NAMALWA (cell line): ENCODE data around the gene NFKBIE.
A peak's percentile ranks its signal among the peaks of the same experiment; 100 is the strongest.

Source experiments
- DNase-seq: peaks from one replicate; pipeline ENCODE4 v3.0.0-alpha.2; 2015; ENCODE audit warnings: low spot score

The NFKBIE gene

DNA sequence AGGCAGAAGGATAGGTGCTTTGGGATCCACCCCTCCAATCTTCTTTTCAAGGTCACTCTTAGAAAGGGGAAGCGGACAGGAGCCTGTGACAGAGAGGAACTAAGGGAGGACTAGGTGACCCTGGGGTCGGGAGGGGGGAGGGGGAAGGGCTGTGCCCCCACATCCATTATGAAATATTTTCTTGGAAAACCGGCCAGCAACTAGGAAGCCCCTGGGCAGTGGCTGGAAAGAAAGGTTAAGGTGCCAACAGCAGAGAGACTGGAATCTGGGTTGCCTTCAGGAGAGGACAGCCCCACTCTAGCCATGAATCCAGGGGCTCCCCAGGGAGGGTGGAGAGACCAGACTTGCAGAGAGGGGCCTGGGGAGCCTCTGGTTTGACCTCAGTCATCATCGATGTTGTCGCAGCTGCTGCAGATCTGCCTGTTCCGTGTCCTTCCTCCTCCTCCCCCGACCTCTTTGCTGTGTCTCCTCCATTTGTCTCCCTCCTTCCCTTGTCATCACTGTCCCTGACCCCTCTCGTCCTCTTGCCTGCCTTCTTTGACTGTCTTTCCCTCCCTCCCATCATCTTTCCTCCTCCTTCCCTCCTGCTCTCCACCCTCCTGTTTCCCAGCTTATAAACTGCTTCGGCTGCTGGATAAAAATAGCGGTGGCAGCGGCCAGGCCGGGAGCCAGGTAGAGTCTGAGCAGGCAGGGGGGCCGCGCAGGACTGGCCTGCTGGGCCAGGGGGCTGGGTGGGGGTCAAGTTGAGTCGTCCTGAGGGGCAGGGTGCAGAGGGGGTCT, 38.8 kb downstream of the NFKBIE start:
- no peak for DNase-seq

GRCh38 chr6:44225579-44226325, 39.6 kb downstream of the NFKBIE start:
- peak; percentile 57 for DNase-seq

DNA sequence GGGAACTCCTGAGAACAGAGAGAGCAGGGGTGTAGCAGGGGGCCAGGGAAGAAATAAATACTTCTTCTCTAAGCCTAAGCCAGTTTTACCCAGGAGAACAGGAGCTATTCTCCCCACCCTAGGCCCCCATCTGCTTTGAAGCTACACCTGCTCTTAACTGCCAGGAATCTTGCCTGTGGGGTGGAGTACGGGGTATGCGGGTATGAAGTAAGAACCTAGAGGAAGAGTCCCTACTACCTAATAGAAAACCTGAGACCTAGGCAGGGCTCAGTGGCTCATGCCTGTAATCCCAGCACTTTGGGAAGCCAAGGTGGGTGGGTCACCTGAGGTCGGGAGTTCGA, 40.4 kb downstream of the NFKBIE start:
- no peak for DNase-seq

- peak; percentile 73 for DNase-seq
Observed at GRCh38 chr6:44224029-44224964, 41.1 kb downstream of the NFKBIE start.

- peak; percentile 88 for DNase-seq
Observed at GRCh38 chr6:44223319-44224028, 41.9 kb downstream of the NFKBIE start, which contains the start of gene SLC29A1. Gene SLC29A1 (plus strand): TSS chr6:44223595. CDS start chr6:44227314, 3,719 bp downstream.

- DNase-seq = no peak
Observed at GRCh38 chr6:44222486-44223318, 42.6 kb downstream of the NFKBIE start.

GRCh38 chr6:44221961-44222335, 43.4 kb downstream of the NFKBIE start:
- DNase-seq = no peak

DNA sequence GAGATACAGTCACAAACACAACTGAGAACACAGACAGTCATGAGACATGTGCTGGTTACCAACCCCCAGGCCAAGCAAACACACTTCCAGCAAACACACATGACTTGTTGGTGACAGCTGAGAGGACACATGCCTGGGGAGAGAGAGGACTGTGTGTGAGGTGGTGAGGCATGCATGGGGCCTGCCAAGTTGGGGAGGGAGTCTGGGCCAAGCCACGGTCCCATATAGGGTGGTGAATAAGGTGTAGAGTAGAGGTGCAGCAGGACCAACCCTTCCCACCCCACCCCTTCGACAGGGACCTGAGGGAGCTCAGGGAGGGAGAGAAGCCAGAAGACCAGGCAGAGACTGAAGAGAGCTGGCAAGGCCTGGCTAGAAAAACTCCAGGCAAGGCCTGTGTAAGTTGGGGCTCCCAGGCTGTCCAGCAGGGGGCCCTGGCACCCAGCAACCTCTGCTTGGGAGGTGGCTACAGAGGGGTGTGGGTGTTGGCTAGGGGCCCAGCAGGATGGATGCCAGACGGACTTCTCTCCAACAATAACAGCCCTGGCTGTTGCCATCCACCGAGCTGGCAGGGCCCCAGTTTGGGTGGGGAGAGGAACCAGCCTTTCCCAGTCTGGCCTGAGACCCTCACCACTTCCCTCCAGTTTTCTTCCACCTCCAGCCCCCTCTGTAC, 43.9 kb downstream of the NFKBIE start:
- peak; percentile 91 for DNase-seq

- DNase-seq = no peak
Observed at GRCh38 chr6:44220913-44221290, 44.4 kb downstream of the NFKBIE start.

DNA sequence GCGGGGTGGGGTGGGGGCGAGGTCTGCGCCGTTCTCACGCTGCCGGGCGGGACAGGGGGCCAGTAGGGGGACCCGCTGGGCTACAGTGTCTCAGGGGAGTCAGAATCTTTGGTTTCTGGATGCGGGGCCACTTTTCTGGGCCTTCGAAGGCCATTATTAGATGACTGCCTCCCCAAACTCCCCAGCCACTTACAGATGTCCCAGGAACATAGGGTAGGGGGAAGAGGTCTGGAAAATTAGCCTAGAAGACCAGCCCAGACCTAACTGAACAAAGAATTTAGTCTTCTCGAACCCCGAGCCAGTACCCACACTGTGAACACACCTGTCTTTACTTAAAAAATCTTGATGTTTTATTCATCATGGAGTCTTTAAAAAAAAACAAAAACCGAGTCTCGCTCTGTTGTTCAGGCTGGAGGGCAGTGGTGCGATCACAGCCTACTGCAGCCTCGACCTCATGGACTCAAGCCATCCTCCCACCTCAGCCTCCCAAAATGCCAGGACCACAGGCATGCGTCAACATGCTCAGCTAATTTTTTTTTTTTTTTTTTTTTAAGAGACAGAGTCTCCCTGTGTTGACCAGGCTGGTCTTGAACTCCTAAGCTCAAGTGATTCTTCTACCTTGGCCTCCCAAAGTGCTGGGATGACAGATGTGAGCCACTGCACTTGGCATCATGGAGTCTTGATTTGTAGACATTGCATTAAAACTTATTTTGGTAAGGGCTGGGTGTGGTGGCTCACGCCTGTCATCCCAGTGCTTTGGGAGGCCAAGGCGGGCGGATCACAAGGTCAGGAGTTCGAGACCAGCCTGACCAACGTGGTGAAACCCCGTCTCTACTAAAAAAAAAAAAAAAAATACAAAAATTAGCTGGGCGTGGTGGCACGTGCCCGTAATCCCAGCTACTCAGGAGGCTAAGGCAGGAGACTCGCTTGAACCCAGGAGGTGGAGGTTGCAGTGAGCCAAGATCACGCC, 45.3 kb downstream of the NFKBIE start:
- no peak for DNase-seq

GRCh38 chr6:44219053-44219814, 46.1 kb downstream of the NFKBIE start:
- DNase-seq = peak; percentile 89

GRCh38 chr6:44217332-44218143, 47.8 kb downstream of the NFKBIE start:
- no peak for DNase-seq

DNA sequence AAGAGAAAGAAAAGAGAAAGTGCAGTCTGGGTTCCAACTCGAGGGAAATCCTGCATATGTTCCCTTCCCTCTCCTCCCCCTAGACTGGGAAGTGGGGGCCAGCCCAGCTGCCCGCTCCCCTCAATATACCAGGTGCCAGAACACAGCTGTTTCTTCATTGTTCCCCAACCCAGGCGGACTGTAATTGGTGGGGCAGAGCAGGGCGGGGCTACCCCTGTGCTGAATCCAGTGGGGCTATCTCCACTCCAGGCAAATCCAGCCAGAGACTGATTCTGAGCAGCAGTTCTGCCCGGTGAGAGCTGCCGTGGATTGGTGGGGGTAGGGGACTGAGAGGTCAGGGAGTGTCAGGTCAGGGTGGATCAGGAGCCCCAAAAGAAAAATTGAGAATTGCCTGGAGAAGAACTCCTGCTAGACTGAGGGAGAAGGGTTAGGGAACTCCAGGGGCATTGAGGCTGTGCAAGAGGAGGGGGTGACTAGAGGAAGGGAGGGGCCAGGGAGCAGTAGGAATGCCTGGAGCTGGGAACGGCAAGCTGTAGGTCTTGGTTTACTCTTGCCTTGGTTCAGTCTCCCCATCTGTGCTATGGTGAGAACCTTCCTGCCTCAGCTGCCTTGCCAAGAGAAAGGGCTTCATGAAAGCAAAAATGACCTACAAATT, 48.5 kb downstream of the NFKBIE start, which contains the start of gene MYMX:
MYMX (plus strand) TSS at position 250 of the 655 bp plus-strand sequence. CDS start 546 bp downstream, outside the sequence.
- DNase-seq = no peak

DNA sequence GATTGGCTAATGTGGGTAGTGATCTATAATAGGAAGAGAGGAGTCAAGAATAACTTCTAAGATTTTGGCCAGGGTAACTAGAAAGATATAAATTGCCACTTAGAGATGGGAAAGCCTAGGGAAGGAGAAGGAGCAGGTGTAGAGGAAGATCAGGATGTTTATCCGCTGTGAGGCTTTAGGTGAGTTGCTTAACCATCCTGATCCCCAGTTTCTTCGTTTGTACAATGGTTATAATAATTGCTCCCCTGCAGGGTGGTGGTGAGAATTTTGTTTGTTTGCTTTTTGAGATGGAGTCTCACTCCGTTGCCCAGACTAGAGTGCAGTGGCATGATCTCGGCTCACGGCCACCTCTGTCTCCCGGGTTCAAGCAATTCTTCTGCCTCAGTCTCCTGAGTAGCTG, 51.0 kb downstream of the NFKBIE start:
- DNase-seq = no peak

- no peak for DNase-seq
Observed at GRCh38 chr6:44211284-44211683, 54.1 kb downstream of the NFKBIE start.
